Measurements from ENCODE around the gene UTP18.

Gene UTP18

DNA sequence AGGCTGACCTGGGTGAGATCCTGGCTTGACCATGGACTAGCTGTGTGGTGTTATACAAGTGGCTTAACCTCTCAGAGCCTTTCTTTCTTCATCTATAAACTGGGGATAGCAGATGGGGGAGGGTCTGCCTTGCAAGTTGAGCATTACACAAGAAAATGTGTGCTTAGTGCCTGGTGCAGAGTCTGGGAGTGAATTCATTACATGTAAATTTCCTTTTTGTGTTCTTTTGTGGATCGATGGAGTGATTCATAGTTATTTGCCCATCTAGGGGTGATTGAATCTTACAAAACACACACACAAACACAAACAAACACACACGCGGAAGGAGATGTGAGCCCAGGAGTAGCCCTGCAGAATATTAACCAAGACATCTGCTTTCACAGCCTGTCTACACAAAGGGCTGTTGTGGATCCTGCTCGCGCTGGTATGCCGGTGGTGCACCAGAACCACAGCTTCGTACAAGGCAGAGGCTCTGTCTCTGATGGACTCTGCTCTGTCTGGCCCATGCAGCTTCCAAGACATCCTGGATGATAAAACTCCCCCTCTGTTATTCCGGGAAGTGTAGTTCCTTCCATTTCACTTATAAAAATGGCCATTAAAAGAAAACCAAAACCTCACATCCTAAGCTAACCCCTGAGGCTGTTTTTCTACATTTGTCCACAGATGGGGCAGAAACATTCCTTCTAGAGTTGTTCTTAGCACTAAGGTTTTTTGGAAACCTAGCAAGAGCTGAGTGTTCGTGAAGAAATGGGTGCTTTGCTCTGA is 86.1 kb downstream of the UTP18 start:
- no peak overlapping the region for H3K27ac ChIP-seq
- H3K4me3 ChIP-seq (ENCODE audit: low read depth, low read length) = no peak overlapping the region
- in situ Hi-C loops (cut with HindIII; ENCODE audit: low pct_ligation_motif_present, low sequenced_read_pairs) = no loop called here
- no peaks in the 10 kb centered on the region for H3K27me3 ChIP-seq (replicated peaks)
- H3K36me3 ChIP-seq (replicated peaks) = no peaks in the 10 kb centered on the region
- DNase-seq = no peak
- TF ChIP-seq, protein P1, sequence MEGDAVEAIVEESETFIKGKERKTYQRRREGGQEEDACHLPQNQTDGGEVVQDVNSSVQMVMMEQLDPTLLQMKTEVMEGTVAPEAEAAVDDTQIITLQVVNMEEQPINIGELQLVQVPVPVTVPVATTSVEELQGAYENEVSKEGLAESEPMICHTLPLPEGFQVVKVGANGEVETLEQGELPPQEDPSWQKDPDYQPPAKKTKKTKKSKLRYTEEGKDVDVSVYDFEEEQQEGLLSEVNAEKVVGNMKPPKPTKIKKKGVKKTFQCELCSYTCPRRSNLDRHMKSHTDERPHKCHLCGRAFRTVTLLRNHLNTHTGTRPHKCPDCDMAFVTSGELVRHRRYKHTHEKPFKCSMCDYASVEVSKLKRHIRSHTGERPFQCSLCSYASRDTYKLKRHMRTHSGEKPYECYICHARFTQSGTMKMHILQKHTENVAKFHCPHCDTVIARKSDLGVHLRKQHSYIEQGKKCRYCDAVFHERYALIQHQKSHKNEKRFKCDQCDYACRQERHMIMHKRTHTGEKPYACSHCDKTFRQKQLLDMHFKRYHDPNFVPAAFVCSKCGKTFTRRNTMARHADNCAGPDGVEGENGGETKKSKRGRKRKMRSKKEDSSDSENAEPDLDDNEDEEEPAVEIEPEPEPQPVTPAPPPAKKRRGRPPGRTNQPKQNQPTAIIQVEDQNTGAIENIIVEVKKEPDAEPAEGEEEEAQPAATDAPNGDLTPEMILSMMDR (IDR thresholded peaks at IDR 0.05; ENCODE audit: low read depth, low read length, missing control alignments) = no peak
